Adrenal gland (tissue), 12 donors: Measurements from ENCODE around the gene CEBPE. TPM values are rescaled to one million over a fixed set of nuclear protein-coding genes. Genes with fewer than 3 reads are reported as not detected.

ENCODE experiments used
- DNase-seq, 7 donors: peaks; one replicate each; pipeline ENCODE4 v3.0.0-alpha.2; 2019 to 2020
- H3K27ac ChIP-seq, 5 donors: fragments of 200-600 bp; sonication (generic) in 4 of 5; 1 replicate in 3 of 5; 2 replicates in 2 of 5; pipeline versions ENCODE4 v1.5.1 to v1.8.0; 2016 to 2020; ENCODE audit warnings: mild to moderate bottlenecking in 1 of 5
- H3K27me3 ChIP-seq: fragments of 200-600 bp; 2 replicates; pipeline ENCODE4 v1.8.0; 2021
- H3K36me3 ChIP-seq, 2 donors: fragments of 200-600 bp; replicated peaks in 1 of 2; 1 replicate in 1 of 2; 2 replicates in 1 of 2; pipeline versions ENCODE4 v1.5.1 to v1.8.0; 2018 to 2022
- H3K4me1 ChIP-seq, 2 donors: fragments of 200-600 bp; replicated peaks in 1 of 2; 1 replicate in 1 of 2; 2 replicates in 1 of 2; pipeline versions ENCODE4 v1.5.1 to v1.8.0; 2018 to 2021
- H3K4me3 ChIP-seq, 4 donors: fragments of 200-600 bp; sonication (generic) in 3 of 4; one replicate each; pipeline ENCODE4 v1.5.1; 2016 to 2018
- H3K9me3 ChIP-seq, 3 donors: fragments of 200-600 bp; sonication (generic) in 1 of 3; replicated peaks in 1 of 3; 1 replicate in 2 of 3; 2 replicates in 1 of 3; pipeline versions ENCODE4 v1.5.1 to v1.8.0; 2016 to 2021
- CTCF ChIP-seq, 6 experiments: fragments of 450-650 bp in 4 of 6; fragments of 200-600 bp in 2 of 6; sonication (generic) in 1 of 6; IDR thresholded peaks; 1 replicate in 5 of 6; 2 replicates in 1 of 6; pipeline versions ENCODE4 v1.5.1 to v1.8.0; 2016 to 2021; ENCODE audit warnings: antibody characterized with exemption in 6 of 6, mild to moderate bottlenecking in 2 of 6, moderate library complexity in 1 of 6
- POLR2A ChIP-seq, 2 donors: fragments of 450-650 bp; IDR thresholded peaks; one replicate each; pipeline ENCODE4 v1.6.1; 2017; ENCODE audit warnings: antibody characterized with exemption in 2 of 2, mild to moderate bottlenecking in 2 of 2, moderate library complexity in 1 of 2
- whole genome bisulfite sequencing, 4 donors: extraction: QIAGEN DNeasy Blood & Tissue Kit in 2 of 4; methylation state at CpG; one replicate each; pipeline versions ENCODE4 v1.1.5 to v1.1.7; 2013 to 2017; 5-methylcytosine and 5-hydroxymethylcytosine counted together
- intact Hi-C, 2 donors: fragments of 100-400 bp; cut with DNase I; formaldehyde crosslinking; loops; one replicate each; pipeline versions ENCODE4 v1.14.1 to v1.15.0; 2022 to 2023
- polyA plus RNA-seq, 3 donors: library from polyadenylated mRNA; stranded (reverse); fragments of 200-250 nt in 2 of 3; fragments of 350-450 nt in 1 of 3; fragmentation: Illumina TruSeq in 1 of 3; extraction: RNeasy Lipid Tissue Mini Kit (QIAGEN cat#74804) in 1 of 3; gene quantifications; one replicate each; pipeline ENCODE4 v1.2.3, GENCODE V29; 2013 to 2014
- total RNA-seq, 9 donors: library from RNA; depleted of rRNA in 4 of 9; stranded (reverse); fragments of >200 nt in 4 of 9; fragments of 120-200 nt in 1 of 9; fragmentation: NEBNext Ultra II Directional in 1 of 9; extraction: Animal tissue kit (Norgen Biotek cat#: 25700) in 1 of 9; gene quantifications; one replicate each; pipeline versions ENCODE4 v1.1.0 to v1.2.4, GENCODE V29; 2013 to 2023
- donor health status: healthy with polysubstance abuse.
- donor health status: Bipolar disorder and iron deficiency.
- donor health status: DM: yes; HTN: yes; CAD: no.
- donor health status: DM: no; HTN: no; CAD: no.
- donor health status: DM: no; HTN: no; CAD: no.
- donor health status: DM: yes; HTN: yes; CAD: no.

CEBPE gene
- total and polyA plus RNA-seq, 12 donors, result 0.03 to 0.40 (median 0.15) TPM; not detected in 9

- no peak for TF ChIP-seq POLR2A (IDR thresholded peaks at IDR 0.05)
- TF ChIP-seq CTCF (IDR thresholded peaks at IDR 0.05), result no peak
- Histone ChIP-seq H3K4me1 (peaks cover 4 to 7% of the 10 kb centered on the region in 2 donors), H3K4me3 (no peak overlapping the region), H3K27ac (no peak overlapping the region), H3K36me3 (no peaks in the 10 kb centered on the region), H3K27me3 (no peaks in the 10 kb centered on the region), H3K9me3 (no peaks in the 10 kb centered on the region)
- intact Hi-C loops, result no loop called here
- DNase-seq, result no peak
- 92 to 98% (median 94%) methylated on average over 5 of the region's 5 CpGs for WGBS, 4 donors
These were observed 29.7 kb upstream of the CEBPE start for GRCh38 chr14:23148591-23149249.

DNA sequence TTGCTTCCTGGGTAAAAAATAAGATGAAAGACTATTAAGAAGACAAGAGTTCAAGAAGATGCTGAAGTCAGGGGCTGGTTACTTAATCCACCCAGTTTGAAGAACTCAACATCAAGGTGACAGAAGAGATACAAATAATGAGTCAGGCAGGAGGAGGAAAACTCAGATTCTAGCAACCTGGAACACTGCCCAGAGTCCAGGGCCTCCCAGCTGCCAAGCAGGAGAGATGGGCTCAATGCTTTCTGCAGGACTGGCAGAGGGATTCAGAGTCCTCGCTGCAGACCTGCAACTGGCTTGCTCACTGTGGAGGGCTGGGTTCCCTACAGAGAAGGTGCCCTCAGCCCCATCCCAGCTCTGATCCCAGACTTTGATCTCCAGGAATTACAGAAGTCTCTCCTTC lies 28.6 kb upstream of the CEBPE start:
- Histone ChIP-seq H3K4me1 (no peaks in the 10 kb centered on the region), H3K27me3 (no peaks in the 10 kb centered on the region), H3K27ac (no peak overlapping the region), H3K9me3 (no peaks in the 10 kb centered on the region), H3K36me3 (no peaks in the 10 kb centered on the region), H3K4me3 (no peak overlapping the region)
- TF ChIP-seq POLR2A (IDR thresholded peaks at IDR 0.05) (no peak), CTCF (IDR thresholded peaks at IDR 0.05) (no peak)
- peak; percentile 82 to 88 (median 84) for DNase-seq
- intact Hi-C loops, result no loop called here
- 20 to 69% (median 46%) methylated on average over 1 of the region's 1 CpG; no CpG with 5 or more reads in 1 of the 4 donors for WGBS, 4 donors

DNA sequence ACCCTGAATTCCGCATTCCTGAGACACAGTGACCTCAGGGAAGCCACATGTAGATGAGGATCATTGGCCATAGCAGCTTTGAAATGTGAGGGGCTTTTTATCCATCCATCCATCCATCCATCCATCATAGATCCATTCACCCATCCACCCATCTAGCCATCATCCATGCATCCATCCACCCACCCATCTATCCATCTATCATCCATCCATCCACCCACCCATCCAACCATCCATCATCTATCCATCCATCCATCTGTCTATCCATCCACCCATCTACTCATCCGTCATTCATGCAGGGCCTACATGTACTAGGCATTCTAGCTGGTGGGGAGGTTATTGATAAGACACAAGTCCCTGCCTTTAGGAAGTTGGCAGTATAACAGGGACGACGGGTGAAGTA lies 27.9 kb upstream of the CEBPE start:
- TF ChIP-seq CTCF (IDR thresholded peaks at IDR 0.05) (no peak), POLR2A (IDR thresholded peaks at IDR 0.05) (no peak)
- intact Hi-C loops, result no loop called here
- Histone ChIP-seq H3K36me3 (no peaks in the 10 kb centered on the region), H3K9me3 (no peaks in the 10 kb centered on the region), H3K27me3 (no peaks in the 10 kb centered on the region), H3K4me3 (no peak overlapping the region), H3K4me1 (no peaks in the 10 kb centered on the region), H3K27ac (peak overlapping the region in 1 of 5 donors; percentile 7)
- no peak for DNase-seq
- 90 to 96% (median 92%) methylated on average over 4 of the region's 4 CpGs for WGBS, 4 donors

GRCh38 chr14:23146351-23146910 lies 27.4 kb upstream of the CEBPE start:
- Histone ChIP-seq H3K27ac (peak overlapping the region in 1 of 5 donors; percentile 7), H3K4me1 (no peaks in the 10 kb centered on the region), H3K27me3 (no peaks in the 10 kb centered on the region), H3K9me3 (no peaks in the 10 kb centered on the region), H3K36me3 (no peaks in the 10 kb centered on the region), H3K4me3 (no peak overlapping the region)
- intact Hi-C loops, result no loop called here
- 75 to 94% (median 85%) methylated on average over 2 of the region's 2 CpGs for WGBS, 4 donors
- no peak for DNase-seq
- TF ChIP-seq POLR2A (IDR thresholded peaks at IDR 0.05), result no peak
- TF ChIP-seq CTCF (IDR thresholded peaks at IDR 0.05), result no peak
